Measurements from ENCODE around the gene AMDHD2. TPM values are rescaled to one million over a fixed set of nuclear protein-coding genes. Genes with fewer than 3 reads are reported as not detected.

The AMDHD2 gene
- total RNA-seq, 5 donors from 2014 or later (not counting 1 experiment from before 2014, with no cell fraction given): 104 to 215 (median 122) TPM

- Histone ChIP-seq H3K27ac (ENCODE audit: low read length) (peak overlapping the region; percentile 89), H3K4me3 (ENCODE audit: control insufficient read depth in 1 of 2, extremely low read depth in 1 of 2, low read length in 1 of 2) (peak overlapping the region; percentile 87), H3K36me3 (ENCODE audit: control insufficient read depth in 2 of 2, extremely low read depth in 1 of 2, insufficient read depth in 1 of 2, low read length in 1 of 2) (peaks cover 3 to 8% of the 10 kb centered on the region in 2 donors), H3K4me1 (ENCODE audit: control insufficient read depth in 1 of 2, extremely low read depth in 1 of 2, insufficient read depth in 2 of 2, low read length in 2 of 2) (peaks cover 26 to 61% of the 10 kb centered on the region in 2 experiments), H3K9me3 (no peaks in the 10 kb centered on the region), H3K27me3 (replicated peaks in 1 of 2; ENCODE audit: control insufficient read depth in 2 of 2, extremely low read depth in 1 of 2, insufficient read depth in 2 of 2, low read length in 1 of 2) (peaks cover 0 to 13% of the 10 kb centered on the region in 2 experiments)
- Mint-ChIP-seq H3K27ac (peak overlapping the region; percentile 90), H3K36me3 (peaks cover 5% of the 10 kb centered on the region), H3K4me3 (peak overlapping the region; percentile 87 to 92 (median 89)), H3K4me1 (peaks cover 57 to 63% (median 58%) of the 10 kb centered on the region in 3 donors), H3K27me3 (no peaks in the 10 kb centered on the region), H3K9me3 (no peaks in the 10 kb centered on the region)
- POLR2A ChIA-PET: interaction anchor here (0.5 to 0.8 kb wide), 3 partner anchors 550 to 1758 kb away, joined by 3 to 4 read pairs (median 4); partner anchors contain the start of gene RPS2 (in 1 of the 2)
- CTCF ChIA-PET: no interaction called here
- ATAC-seq (replicated peaks in 1 of 4): peak in 1 of 4 experiments; percentile 0
- DNase-seq: peak in 12 of 35 experiments; percentile 15 to 54 (median 34)
- WGBS (ENCODE audit: insufficient coverage): under 1% methylated on average over 50 of the region's 63 CpGs
These were observed 5.6 kb upstream of the AMDHD2 start for GRCh38 chr16:2514333-2515179.

DNA sequence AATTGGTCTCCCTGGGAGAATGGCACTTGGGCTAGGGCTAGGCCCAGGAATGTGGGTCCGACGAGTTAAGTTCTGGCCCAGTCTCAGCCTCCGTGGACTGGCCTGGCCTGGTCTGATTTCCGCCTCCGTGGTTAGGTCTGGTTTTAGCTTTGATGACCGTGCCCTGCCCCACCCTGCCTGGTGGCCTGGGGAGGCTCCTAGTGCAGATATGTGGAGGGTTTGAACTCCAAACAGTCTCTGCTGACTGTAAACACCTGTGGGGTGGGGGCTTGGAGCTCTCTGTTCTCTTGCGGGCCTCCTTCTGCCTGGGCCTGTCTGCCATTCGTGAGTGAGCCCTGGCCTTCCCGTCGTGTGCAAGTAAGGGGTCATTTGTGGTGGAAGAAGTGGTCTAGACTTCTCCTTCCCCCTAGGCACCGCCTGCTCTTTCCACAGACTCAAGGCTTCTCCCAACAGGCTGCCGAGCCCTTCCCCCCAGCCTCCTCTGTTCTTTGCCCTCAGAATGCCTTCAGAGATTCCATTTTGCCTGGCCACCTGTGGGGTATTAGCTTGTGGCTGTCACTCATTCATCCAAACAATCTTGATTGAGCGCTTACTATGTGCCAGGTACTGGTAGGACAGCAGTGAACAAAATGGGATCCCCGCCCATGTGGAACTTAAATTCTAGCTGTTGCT lies 4.9 kb upstream of the AMDHD2 start:
- ChIA-PET CTCF (interaction anchor here in 1 of 2 donors (0.6 kb wide), 1 partner anchor 18 kb away, joined by 4 read pairs; no protein-coding TSS in a partner anchor), POLR2A (interaction anchor here (0.5 to 0.6 kb wide), 5 partner anchors 16 to 1757 kb away, joined by 3 to 6 read pairs (median 4); partner anchors contain the start of genes BAIAP3 (in 1 of the 2), CEMP1 (in 1 of the 2) and NHERF2 (in 1 of the 2))
- no peaks in the 10 kb centered on the region for H3K27me3 Mint-ChIP-seq
- H3K36me3 Mint-ChIP-seq: peaks cover 5% of the 10 kb centered on the region
- Histone ChIP-seq H3K4me3 (ENCODE audit: control insufficient read depth in 1 of 2, extremely low read depth in 1 of 2, low read length in 1 of 2) (peak overlapping the region; percentile 87), H3K27me3 (replicated peaks in 1 of 2; ENCODE audit: control insufficient read depth in 2 of 2, extremely low read depth in 1 of 2, insufficient read depth in 2 of 2, low read length in 1 of 2) (peaks cover 0 to 13% of the 10 kb centered on the region in 2 experiments), H3K4me1 (ENCODE audit: control insufficient read depth in 1 of 2, extremely low read depth in 1 of 2, insufficient read depth in 2 of 2, low read length in 2 of 2) (peaks cover 26 to 66% of the 10 kb centered on the region in 2 experiments), H3K36me3 (ENCODE audit: control insufficient read depth in 2 of 2, extremely low read depth in 1 of 2, insufficient read depth in 1 of 2, low read length in 1 of 2) (peaks cover 3 to 9% of the 10 kb centered on the region in 2 donors), H3K9me3 (no peaks in the 10 kb centered on the region), H3K27ac (ENCODE audit: low read length) (peak overlapping the region; percentile 89)
- no peak for DNase-seq
- H3K4me3 Mint-ChIP-seq: peak overlapping the region; percentile 87 to 92 (median 89)
- peak overlapping the region; percentile 90 for H3K27ac Mint-ChIP-seq
- no peak for ATAC-seq (replicated peaks in 1 of 4)
- 57% methylated on average over 6 of the region's 14 CpGs for WGBS (ENCODE audit: insufficient coverage)
- peaks cover 60 to 64% (median 63%) of the 10 kb centered on the region in 3 donors for H3K4me1 Mint-ChIP-seq
- no peaks in the 10 kb centered on the region for H3K9me3 Mint-ChIP-seq

- Mint-ChIP-seq H3K27me3 (no peaks in the 10 kb centered on the region), H3K4me3 (peak overlapping the region; percentile 87 to 92 (median 89)), H3K36me3 (peaks cover 5% of the 10 kb centered on the region), H3K4me1 (peaks cover 69 to 72% (median 72%) of the 10 kb centered on the region in 3 donors), H3K9me3 (no peaks in the 10 kb centered on the region), H3K27ac (peak overlapping the region; percentile 90)
- 72% methylated on average over 8 of the region's 11 CpGs for WGBS (ENCODE audit: insufficient coverage)
- ChIA-PET POLR2A (no interaction called here), CTCF (no interaction called here)
- Histone ChIP-seq H3K4me3 (ENCODE audit: control insufficient read depth in 1 of 2, extremely low read depth in 1 of 2, low read length in 1 of 2) (no peak overlapping the region), H3K4me1 (ENCODE audit: control insufficient read depth in 1 of 2, extremely low read depth in 1 of 2, insufficient read depth in 2 of 2, low read length in 2 of 2) (peaks cover 26 to 76% of the 10 kb centered on the region in 2 experiments), H3K36me3 (ENCODE audit: control insufficient read depth in 2 of 2, extremely low read depth in 1 of 2, insufficient read depth in 1 of 2, low read length in 1 of 2) (peaks cover 3 to 9% of the 10 kb centered on the region in 2 donors), H3K27me3 (replicated peaks in 1 of 2; ENCODE audit: control insufficient read depth in 2 of 2, extremely low read depth in 1 of 2, insufficient read depth in 2 of 2, low read length in 1 of 2) (peaks cover 0 to 13% of the 10 kb centered on the region in 2 experiments), H3K9me3 (no peaks in the 10 kb centered on the region), H3K27ac (ENCODE audit: low read length) (peak overlapping the region; percentile 22)
- ATAC-seq (replicated peaks in 1 of 4): no peak
- no peak for DNase-seq
These were observed 3.6 kb upstream of the AMDHD2 start for GRCh38 chr16:2516391-2517240.

GRCh38 chr16:2517954-2518605 lies 2.1 kb upstream of the AMDHD2 start:
- Histone ChIP-seq H3K36me3 (ENCODE audit: control insufficient read depth in 2 of 2, extremely low read depth in 1 of 2, insufficient read depth in 1 of 2, low read length in 1 of 2) (peaks cover 3 to 14% of the 10 kb centered on the region in 2 donors), H3K9me3 (no peaks in the 10 kb centered on the region), H3K4me1 (ENCODE audit: control insufficient read depth in 1 of 2, extremely low read depth in 1 of 2, insufficient read depth in 2 of 2, low read length in 2 of 2) (peaks cover 26 to 73% of the 10 kb centered on the region in 2 experiments), H3K27ac (ENCODE audit: low read length) (no peak overlapping the region), H3K27me3 (replicated peaks in 1 of 2; ENCODE audit: control insufficient read depth in 2 of 2, extremely low read depth in 1 of 2, insufficient read depth in 2 of 2, low read length in 1 of 2) (peaks cover 0 to 3% of the 10 kb centered on the region in 2 experiments), H3K4me3 (ENCODE audit: control insufficient read depth in 1 of 2, extremely low read depth in 1 of 2, low read length in 1 of 2) (no peak overlapping the region)
- 90% methylated on average over 8 of the region's 12 CpGs for WGBS (ENCODE audit: insufficient coverage)
- ATAC-seq (replicated peaks in 1 of 4) (no peak), DNase-seq (no peak)
- Mint-ChIP-seq H3K4me1 (peaks cover 62 to 65% (median 63%) of the 10 kb centered on the region in 3 donors), H3K4me3 (peak overlapping the region; percentile 9 to 87 (median 9)), H3K9me3 (no peaks in the 10 kb centered on the region), H3K27me3 (no peaks in the 10 kb centered on the region), H3K27ac (peak overlapping the region; percentile 65 to 66), H3K36me3 (peaks cover 5% of the 10 kb centered on the region)
- CTCF ChIA-PET: no interaction called here
- POLR2A ChIA-PET: interaction anchor here in 1 of 2 donors (0.7 kb wide), 1 partner anchor 9 kb away, joined by 3 read pairs; no protein-coding TSS in a partner anchor

- Mint-ChIP-seq H3K4me1 (peaks cover 63 to 67% (median 65%) of the 10 kb centered on the region in 3 donors), H3K36me3 (peaks cover 8% of the 10 kb centered on the region)
- H3K27ac ChIP-seq (ENCODE audit: low read length): no peak overlapping the region
These were observed 1.1 kb upstream of the AMDHD2 start for GRCh38 chr16:2518823-2519710.

More at GRCh38 chr16:2518823-2519710, 1.1 kb upstream of the AMDHD2 start:
- ATAC-seq (replicated peaks in 1 of 4): no peak
- H3K4me1 ChIP-seq (ENCODE audit: control insufficient read depth in 1 of 2, extremely low read depth in 1 of 2, insufficient read depth in 2 of 2, low read length in 2 of 2): peaks cover 26 to 73% of the 10 kb centered on the region in 2 experiments
- H3K27ac Mint-ChIP-seq: peak overlapping the region; percentile 89 to 91
- peak overlapping the region; percentile 59 to 84 (median 72) for H3K4me3 Mint-ChIP-seq
- no peaks in the 10 kb centered on the region for H3K9me3 ChIP-seq
- no peak overlapping the region for H3K4me3 ChIP-seq (ENCODE audit: control insufficient read depth in 1 of 2, extremely low read depth in 1 of 2, low read length in 1 of 2)
- H3K27me3 ChIP-seq (replicated peaks in 1 of 2; ENCODE audit: control insufficient read depth in 2 of 2, extremely low read depth in 1 of 2, insufficient read depth in 2 of 2, low read length in 1 of 2): no peaks in the 10 kb centered on the region
- 94% methylated on average over 39 of the region's 39 CpGs for WGBS (ENCODE audit: insufficient coverage)
- ChIA-PET CTCF (no interaction called here), POLR2A (interaction anchor here (0.7 to 2.8 kb wide), 4 partner anchors 8 to 365 kb away, joined by 3 to 31 read pairs (median 4); partner anchors contain the start of gene CEMP1 (in 1 of the 2))
- no peaks in the 10 kb centered on the region for H3K9me3 Mint-ChIP-seq
- peaks cover 3 to 23% of the 10 kb centered on the region in 2 donors for H3K36me3 ChIP-seq (ENCODE audit: control insufficient read depth in 2 of 2, extremely low read depth in 1 of 2, insufficient read depth in 1 of 2, low read length in 1 of 2)
- no peaks in the 10 kb centered on the region for H3K27me3 Mint-ChIP-seq
- DNase-seq: peak in 1 of 35 experiments; percentile 21
